Upper lobe of left lung (tissue), 4 donors: ENCODE measurements around the gene UBC.
A peak's percentile ranks its signal among the peaks of the same experiment; 100 is the strongest.

Source experiments
- CTCF ChIP-seq, 6 experiments: fragments of 450-650 bp in 4 of 6; fragments of 200-600 bp in 2 of 6; sonication (generic) in 2 of 6; IDR thresholded peaks; one replicate each; pipeline ENCODE4 v1.5.1; 2016 to 2019; ENCODE audit warnings: antibody characterized with exemption in 6 of 6
- POLR2A ChIP-seq, 4 donors: fragments of 450-650 bp; IDR thresholded peaks; one replicate each; pipeline ENCODE4 v1.5.1; 2016 to 2017; ENCODE audit warnings: antibody characterized with exemption in 4 of 4, mild to moderate bottlenecking in 2 of 4

GRCh38 chr12:124863416-124864325, 50.8 kb downstream of the UBC start, which contains the start of gene SCARB1:
- TF ChIP-seq CTCF (IDR thresholded peaks at IDR 0.05) (peak in 2 of 6 experiments; percentile 41 to 44), POLR2A (IDR thresholded peaks at IDR 0.05) (peak in 2 of 4 donors; percentile 28 to 69)
